ES-I3 (cell line): ENCODE data around the gene POLR2B.
"Not testable (repeated sequence)": the region's sequence is repeated elsewhere in the genome, so short reads cannot be mapped to it uniquely, and the experiment has no call there.

Experiments
- H3K36me3 ChIP-seq: 2 replicates; pipeline ENCODE4 v1.6.1; 2013; ENCODE audit warnings: mild to moderate bottlenecking, low read length, control low read depth, moderate library complexity; ENCODE audit not compliant: insufficient read depth
- H3K4me1 ChIP-seq: 2 replicates; pipeline ENCODE4 v1.6.1; 2013; ENCODE audit warnings: mild to moderate bottlenecking, control low read depth, low read length; ENCODE audit not compliant: insufficient read depth
- H3K9ac ChIP-seq: 2 replicates; pipeline ENCODE4 v1.6.1; 2013; ENCODE audit warnings: low read depth, mild to moderate bottlenecking, low read length, moderate library complexity
- H3K9me3 ChIP-seq: 2 replicates; pipeline ENCODE4 v1.6.1; 2013; ENCODE audit warnings: mild to moderate bottlenecking, low read length, moderate library complexity; ENCODE audit not compliant: control insufficient read depth, insufficient read depth

POLR2B gene

DNA sequence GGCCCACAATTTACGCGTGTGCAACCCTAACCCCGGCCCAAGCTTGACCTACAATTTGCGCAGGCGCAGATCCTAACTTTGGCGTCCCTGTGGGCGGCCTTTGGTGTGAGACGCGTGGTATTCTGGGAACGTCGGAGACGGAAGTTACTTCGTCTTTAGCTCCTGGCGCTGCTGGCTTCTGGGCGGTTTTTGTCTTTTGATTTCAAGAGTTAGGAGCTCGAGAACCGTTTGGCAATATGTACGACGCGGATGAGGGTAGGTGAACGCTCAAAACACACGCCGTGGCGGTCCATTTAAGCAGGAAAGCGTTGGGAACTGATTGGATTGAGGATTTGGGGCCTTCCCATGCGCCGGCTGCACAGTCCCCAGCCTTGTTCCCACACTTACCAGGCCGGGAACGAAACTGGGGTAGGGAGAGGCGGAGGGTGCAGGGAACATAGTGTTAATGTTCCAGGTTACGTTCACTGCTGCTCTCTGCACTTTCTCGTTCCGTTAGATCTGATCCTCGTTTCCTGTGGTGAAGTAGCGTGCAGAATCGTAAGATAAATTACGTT lies at the start of gene POLR2B:
TSS of gene POLR2B (plus strand) at position 147 of the 554 bp plus-strand sequence. CDS start at position 237, 90 bp downstream.
- Histone ChIP-seq H3K9me3 (no peaks in the 10 kb centered on the region), H3K36me3 (peaks cover 2% of the 10 kb centered on the region), H3K9ac (peak within 1 kb of the TSS; percentile 100), H3K4me1 (no peaks in the 10 kb centered on the region; the same call in 1 of the 2 replicates)

DNA sequence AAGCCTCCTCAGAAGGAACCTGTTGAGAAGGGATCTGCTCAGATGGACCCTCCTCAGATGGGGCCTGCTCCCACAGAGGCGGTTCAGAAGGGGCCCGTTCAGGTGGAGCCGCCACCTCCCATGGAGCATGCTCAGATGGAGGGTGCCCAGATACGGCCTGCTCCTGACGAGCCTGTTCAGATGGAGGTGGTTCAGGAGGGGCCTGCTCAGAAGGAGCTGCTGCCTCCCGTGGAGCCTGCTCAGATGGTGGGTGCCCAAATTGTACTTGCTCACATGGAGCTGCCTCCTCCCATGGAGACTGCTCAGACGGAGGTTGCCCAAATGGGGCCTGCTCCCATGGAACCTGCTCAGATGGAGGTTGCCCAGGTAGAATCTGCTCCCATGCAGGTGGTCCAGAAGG lies 48.1 kb upstream of the POLR2B start:
- Histone ChIP-seq H3K9me3 (no peaks in the 10 kb centered on the region), H3K4me1 (no peaks in the 10 kb centered on the region), H3K9ac (no peak overlapping the region), H3K36me3 (peaks cover 12% of the 10 kb centered on the region; the same call in 1 of the 2 replicates)

DNA sequence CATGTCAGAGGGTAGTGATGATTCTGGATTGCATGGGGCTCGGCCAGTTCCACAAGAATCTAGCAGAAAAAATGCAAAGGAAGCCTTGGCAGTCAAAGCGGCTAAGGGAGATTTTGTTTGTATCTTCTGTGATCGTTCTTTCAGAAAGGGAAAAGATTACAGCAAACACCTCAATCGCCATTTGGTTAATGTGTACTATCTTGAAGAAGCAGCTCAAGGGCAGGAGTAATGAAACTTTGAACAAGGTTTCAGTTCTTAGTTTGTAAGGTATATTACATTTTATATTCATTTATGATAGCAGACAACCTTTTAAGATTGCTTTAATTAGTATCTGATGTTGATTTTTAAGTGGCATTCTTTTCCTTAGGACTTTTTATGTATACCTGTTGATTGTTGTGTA lies 46.8 kb upstream of the POLR2B start:
- no peaks in the 10 kb centered on the region for H3K9me3 ChIP-seq
- no peak overlapping the region for H3K9ac ChIP-seq
- H3K4me1 ChIP-seq, result no peaks in the 10 kb centered on the region
- peaks cover 9% of the 10 kb centered on the region; the same call in 1 of the 2 replicates for H3K36me3 ChIP-seq

DNA sequence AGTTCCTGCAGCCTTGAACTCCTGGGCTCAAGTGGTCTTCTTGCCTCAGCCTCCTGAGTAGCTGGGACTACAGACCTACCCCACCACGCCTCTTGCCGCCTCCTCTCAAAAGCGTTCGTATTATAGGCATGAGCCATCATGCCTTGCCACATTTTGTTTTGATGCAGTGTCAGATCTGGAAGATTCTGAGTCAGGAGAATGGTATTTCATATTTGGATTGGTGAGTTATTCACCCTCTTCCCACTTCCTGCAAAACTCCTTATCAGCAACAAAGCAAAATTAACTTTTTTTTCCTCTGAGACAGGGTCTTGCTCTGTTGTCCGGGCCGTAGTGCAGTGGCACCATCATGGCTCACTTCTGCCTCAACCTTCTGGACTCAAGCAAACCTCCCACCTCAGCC lies 41.4 kb upstream of the POLR2B start:
- H3K4me1 ChIP-seq, result no peaks in the 10 kb centered on the region
- H3K9me3 ChIP-seq, result no peaks in the 10 kb centered on the region
- H3K36me3 ChIP-seq, result no peaks in the 10 kb centered on the region
- no peak overlapping the region for H3K9ac ChIP-seq

DNA sequence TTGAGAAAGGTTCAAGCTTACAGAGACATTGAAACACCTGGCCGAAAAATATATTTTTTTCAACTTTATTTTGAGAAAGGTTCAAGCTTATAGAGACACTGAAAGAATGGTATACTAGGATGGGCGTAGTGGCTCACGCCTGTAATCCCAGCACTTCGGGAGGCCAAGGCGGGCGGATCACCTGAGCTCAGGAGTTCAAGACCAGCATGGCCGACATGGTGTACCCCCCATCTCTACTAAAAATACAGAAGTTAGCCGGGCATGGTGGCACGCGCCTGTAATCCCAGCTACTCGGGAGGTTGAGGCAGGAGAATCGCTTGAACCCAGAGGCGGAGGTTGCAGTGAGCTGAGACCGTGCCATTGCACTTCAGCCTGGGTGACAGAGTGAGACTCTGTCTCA lies 38.9 kb upstream of the POLR2B start:
- H3K36me3 ChIP-seq, H3K9me3 ChIP-seq, H3K4me1 ChIP-seq, H3K9ac ChIP-seq: not testable (repeated sequence)

DNA sequence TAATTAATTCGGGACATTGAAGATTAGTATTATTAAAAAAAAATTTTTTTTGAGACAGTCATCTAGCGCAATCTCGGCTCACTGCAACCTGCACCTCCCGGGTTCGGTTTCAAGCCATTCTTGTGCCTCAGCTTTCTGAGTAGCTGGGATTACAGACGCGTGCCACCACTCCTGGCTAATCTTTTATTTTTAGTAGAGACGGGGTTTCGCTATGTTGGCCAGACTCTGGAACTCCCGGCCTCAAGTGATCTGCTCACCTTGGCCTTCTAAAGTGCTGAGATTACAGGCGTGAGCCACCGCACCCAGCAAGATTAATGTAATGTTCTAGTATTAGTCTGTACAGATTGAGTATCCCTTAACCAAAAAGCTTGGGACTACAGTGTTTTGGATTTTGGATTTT lies 38.3 kb upstream of the POLR2B start:
- Histone ChIP-seq H3K9ac (no peak overlapping the region), H3K9me3 (no peaks in the 10 kb centered on the region), H3K36me3 (no peaks in the 10 kb centered on the region), H3K4me1 (no peaks in the 10 kb centered on the region)

DNA sequence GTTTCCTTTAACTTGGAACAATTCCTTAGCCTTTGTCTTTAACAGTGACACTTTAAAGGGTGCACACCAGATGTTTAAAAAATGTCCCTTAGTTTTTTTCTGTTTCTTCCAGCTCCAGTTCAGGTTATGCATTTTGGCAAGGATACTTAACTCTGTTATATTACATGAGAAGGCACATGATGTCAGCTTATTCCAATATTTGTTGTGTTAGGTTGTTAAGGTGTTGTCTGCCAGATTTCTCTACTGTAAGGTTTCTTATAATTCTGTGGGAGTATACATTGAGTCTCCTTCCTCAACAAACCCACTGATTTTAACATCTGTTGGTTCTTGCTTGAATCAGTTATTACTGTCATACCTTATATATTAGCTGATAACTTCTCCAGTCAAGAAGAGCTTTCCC lies 37.7 kb upstream of the POLR2B start:
- H3K36me3 ChIP-seq, result no peaks in the 10 kb centered on the region
- no peaks in the 10 kb centered on the region for H3K4me1 ChIP-seq
- H3K9me3 ChIP-seq, result no peaks in the 10 kb centered on the region
- no peak overlapping the region for H3K9ac ChIP-seq

DNA sequence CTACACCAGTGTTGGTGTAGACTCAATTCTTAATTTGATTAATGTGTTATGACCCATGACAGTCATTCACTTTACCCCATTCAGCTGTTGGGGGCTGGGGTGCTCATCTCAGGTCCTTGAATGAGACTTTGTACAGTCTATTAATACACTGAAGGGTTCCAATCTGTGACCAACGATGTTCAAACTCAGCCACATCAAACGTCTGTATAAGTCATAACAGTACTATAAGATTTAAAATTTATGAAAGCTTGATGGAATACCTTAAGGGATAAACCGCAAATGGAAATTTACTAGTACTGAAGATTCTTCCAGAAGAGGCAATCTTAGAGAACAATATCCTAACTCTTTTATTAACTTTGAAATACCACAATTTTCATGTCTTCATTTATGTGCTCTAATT lies 37.3 kb upstream of the POLR2B start:
- Histone ChIP-seq H3K9me3 (no peaks in the 10 kb centered on the region), H3K4me1 (no peaks in the 10 kb centered on the region), H3K36me3 (no peaks in the 10 kb centered on the region), H3K9ac (no peak overlapping the region)

DNA sequence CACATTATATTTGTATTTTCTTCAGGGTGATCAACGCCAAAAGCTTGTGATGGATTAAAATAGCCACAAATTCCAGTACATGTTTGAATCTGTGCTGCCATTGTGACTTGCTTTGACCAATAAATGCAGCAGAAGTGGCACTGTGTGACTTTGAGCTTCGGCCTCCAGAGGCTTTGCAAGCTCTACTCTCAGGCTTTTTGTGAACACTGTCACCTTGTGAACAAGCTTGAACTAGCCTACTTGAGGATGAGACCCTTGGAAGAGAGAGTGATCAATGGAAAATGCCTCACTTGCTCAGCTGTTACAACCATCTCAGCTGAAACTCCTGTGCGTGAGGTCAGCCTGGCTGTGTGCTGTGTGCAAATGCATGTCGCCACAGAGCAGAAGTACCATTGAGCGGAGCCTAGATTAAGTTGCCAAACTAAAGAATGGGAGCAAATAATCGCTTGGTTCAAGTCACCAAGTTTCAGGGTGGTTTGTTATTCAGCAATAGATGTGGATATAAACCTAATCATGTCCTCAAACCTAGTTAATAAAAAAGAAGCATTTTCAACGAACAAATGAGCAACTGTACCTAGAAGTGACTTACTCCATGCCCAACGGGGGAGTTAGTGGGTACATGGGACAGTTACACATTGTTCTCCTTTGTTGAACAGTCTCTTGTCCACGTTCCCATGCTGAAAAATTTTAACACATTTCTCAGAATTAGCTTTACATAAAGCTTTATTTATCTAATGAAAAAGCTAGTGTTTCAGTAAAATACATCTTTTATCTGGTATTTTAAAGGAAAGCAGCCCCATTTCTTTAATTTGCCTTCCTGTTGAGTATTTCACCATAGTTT lies 24.8 kb upstream of the POLR2B start:
- no peaks in the 10 kb centered on the region for H3K9me3 ChIP-seq
- H3K36me3 ChIP-seq, result no peaks in the 10 kb centered on the region
- no peak overlapping the region for H3K9ac ChIP-seq
- no peaks in the 10 kb centered on the region for H3K4me1 ChIP-seq

DNA sequence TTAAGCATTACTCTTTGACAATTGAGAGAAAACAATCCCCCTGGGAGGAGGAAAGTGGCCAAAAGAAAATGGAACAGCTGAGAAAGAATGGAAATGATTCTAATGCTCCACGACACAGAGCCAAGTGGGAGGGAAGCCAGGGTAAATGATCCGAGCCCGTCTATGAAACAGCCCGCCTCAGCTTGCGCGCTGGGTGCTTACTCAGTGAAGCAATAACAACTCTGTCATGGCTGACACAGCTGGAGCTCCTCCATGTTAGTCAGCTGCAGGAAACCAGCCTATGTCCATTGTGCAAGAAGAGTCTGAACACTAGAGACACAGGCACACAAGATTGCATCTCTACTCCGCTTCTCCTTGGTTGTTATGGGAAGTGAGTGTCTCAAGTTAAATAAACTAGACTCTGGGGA lies 20.6 kb upstream of the POLR2B start:
- no peaks in the 10 kb centered on the region for H3K4me1 ChIP-seq
- no peak overlapping the region for H3K9ac ChIP-seq
- H3K9me3 ChIP-seq, result no peaks in the 10 kb centered on the region
- H3K36me3 ChIP-seq, result peaks cover 8% of the 10 kb centered on the region

DNA sequence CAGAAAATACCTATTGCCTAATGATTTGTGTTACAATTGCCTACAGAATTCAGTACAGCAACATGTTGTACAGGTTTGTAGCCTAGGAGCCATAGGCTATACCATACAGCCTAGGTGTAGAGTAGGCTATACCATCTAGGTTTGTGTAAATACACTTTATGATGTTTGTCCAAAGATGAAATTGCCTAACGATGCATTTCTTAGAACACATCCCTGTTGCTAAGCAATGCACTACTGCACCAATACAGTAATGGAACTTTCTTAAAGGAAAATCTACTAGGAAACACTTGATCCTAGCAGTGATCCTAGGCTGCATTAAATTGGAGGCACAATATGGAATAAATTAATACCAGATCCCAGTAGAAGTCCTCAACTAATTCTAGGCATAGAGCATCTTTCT lies 19.6 kb upstream of the POLR2B start:
- no peaks in the 10 kb centered on the region for H3K9me3 ChIP-seq
- no peaks in the 10 kb centered on the region for H3K4me1 ChIP-seq
- H3K36me3 ChIP-seq, result peaks cover 12% of the 10 kb centered on the region
- no peak overlapping the region for H3K9ac ChIP-seq

DNA sequence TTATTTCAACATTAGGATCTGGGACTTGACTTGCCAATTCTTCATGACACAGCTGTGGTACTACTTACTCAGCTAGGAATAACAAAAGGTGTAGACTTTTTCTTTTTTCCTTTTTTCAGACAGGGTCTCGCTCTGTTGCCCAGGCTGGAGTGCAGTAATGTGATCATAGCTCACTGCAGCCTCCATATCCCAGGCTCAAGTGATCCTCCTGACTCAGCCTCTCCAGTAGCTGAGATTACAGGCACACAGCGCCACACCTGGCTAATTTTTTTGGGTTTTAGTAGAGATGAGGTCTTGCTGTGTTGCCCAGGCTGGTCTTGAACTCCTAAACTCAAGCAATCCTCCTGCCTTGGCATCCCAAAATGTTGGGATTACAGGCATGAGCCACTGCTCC lies 17.6 kb upstream of the POLR2B start:
- no peaks in the 10 kb centered on the region for H3K4me1 ChIP-seq
- H3K9ac ChIP-seq, result no peak overlapping the region
- H3K36me3 ChIP-seq, result peaks cover 12% of the 10 kb centered on the region
- no peaks in the 10 kb centered on the region for H3K9me3 ChIP-seq

DNA sequence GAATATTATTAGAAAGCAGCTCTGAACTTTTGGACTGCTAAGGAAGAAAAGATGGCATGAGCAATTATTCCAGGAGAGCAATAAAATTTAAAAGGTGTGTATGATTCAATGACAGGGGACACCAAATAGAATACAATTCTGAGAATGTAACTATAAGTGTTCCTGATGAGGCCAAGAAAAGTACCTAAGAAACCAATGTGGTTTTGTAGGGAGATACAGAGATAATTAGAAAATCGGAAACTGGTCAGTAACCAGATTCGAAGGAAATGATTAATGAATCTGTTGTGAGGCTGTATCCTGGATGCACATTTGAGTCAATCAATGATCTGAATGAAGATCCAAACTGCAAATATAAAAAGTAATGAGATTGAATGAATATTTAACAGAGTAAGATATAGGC lies 7.3 kb upstream of the POLR2B start:
- no peaks in the 10 kb centered on the region for H3K9me3 ChIP-seq
- H3K9ac ChIP-seq, result no peak overlapping the region
- no peaks in the 10 kb centered on the region for H3K4me1 ChIP-seq
- H3K36me3 ChIP-seq, result peaks cover 18% of the 10 kb centered on the region

DNA sequence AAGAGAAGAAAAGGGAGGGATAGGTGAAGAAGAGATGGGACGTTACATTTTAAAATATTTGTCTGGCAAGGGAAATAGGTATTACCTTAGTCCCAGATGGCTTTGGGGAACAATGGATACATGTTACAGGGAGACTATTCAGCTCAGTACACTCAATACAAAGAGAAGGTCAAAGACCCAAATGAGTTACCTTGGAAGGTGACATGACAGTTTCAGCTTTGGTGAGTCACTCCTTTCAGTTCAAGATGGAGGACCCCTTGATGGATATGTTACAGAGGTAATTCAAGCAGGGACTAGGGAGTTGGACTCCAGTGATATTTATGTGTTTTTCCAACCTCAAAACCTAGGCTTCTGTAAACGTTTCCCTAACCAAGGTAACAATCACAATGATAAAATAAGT lies 6.3 kb upstream of the POLR2B start:
- peaks cover 16% of the 10 kb centered on the region for H3K36me3 ChIP-seq
- no peaks in the 10 kb centered on the region for H3K4me1 ChIP-seq
- H3K9me3 ChIP-seq, result no peaks in the 10 kb centered on the region
- H3K9ac ChIP-seq, result no peak overlapping the region

DNA sequence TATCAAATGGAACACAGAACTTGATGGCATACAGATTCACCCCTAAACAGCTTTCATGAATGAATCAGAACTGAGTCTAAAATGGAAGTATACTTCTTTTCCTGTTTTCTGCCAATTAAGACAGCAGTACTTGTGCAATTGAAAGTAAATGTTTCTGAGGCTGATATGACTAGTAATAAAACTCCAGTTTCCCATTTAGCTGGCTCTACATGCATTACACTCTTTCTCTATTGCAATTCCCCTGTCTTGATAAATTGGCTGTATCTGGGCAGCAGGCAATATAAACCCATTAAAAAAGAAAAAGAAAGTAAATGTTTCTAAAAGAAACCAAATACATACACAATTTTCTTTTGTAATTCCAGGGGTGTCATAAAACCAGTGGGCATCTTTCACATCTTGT lies 5.9 kb upstream of the POLR2B start:
- no peak overlapping the region for H3K9ac ChIP-seq
- H3K36me3 ChIP-seq, result peaks cover 12% of the 10 kb centered on the region
- H3K4me1 ChIP-seq, result no peaks in the 10 kb centered on the region
- no peaks in the 10 kb centered on the region for H3K9me3 ChIP-seq
